ENCODE results near the gene PER1.
A peak's percentile ranks its signal among the peaks of the same experiment; 100 is the strongest.

The PER1 gene

GRCh38 chr17:8125154-8125946 is 26.9 kb downstream of the PER1 start:
- H3K9me3 ChIP-seq (ENCODE audit: severe bottlenecking), result no peaks in the 10 kb centered on the region
- H3K4me3 ChIP-seq (ENCODE audit: low read depth, low read length), result peak overlapping the region; percentile 56
- DNase-seq, result peak; percentile 80
- no peak overlapping the region for H3K27ac ChIP-seq
- no peaks in the 10 kb centered on the region for H3K36me3 ChIP-seq
- TF ChIP-seq CTCF (IDR thresholded peaks at IDR 0.05; ENCODE audit: low read depth, low read length), result no peak
- peaks cover 27% of the 10 kb centered on the region for H3K27me3 ChIP-seq (ENCODE audit: insufficient read depth, low read depth, severe bottlenecking)

GRCh38 chr17:8124350-8125153 is 27.7 kb downstream of the PER1 start:
- no peaks in the 10 kb centered on the region for H3K9me3 ChIP-seq (ENCODE audit: severe bottlenecking)
- peaks cover 27% of the 10 kb centered on the region for H3K27me3 ChIP-seq (ENCODE audit: insufficient read depth, low read depth, severe bottlenecking)
- no peak for TF ChIP-seq CTCF (IDR thresholded peaks at IDR 0.05; ENCODE audit: low read depth, low read length)
- no peak for DNase-seq
- peak overlapping the region; percentile 56 for H3K4me3 ChIP-seq (ENCODE audit: low read depth, low read length)
- H3K27ac ChIP-seq, result no peak overlapping the region
- no peaks in the 10 kb centered on the region for H3K36me3 ChIP-seq

GRCh38 chr17:8123695-8124349 is 28.4 kb downstream of the PER1 start, which contains the start of gene HES7:
HES7 (minus strand) TSS chr17:8124106; CDS start chr17:8124084, 22 bp downstream.
- peaks cover 27% of the 10 kb centered on the region for H3K27me3 ChIP-seq (ENCODE audit: insufficient read depth, low read depth, severe bottlenecking)
- no peaks in the 10 kb centered on the region for H3K36me3 ChIP-seq
- TF ChIP-seq CTCF (IDR thresholded peaks at IDR 0.05; ENCODE audit: low read depth, low read length), result no peak
- peak; percentile 35 for DNase-seq
- no peaks in the 10 kb centered on the region for H3K9me3 ChIP-seq (ENCODE audit: severe bottlenecking)
- H3K27ac ChIP-seq, result no peak within 1 kb of the TSS
- peak within 1 kb of the TSS; percentile 56 for H3K4me3 ChIP-seq (ENCODE audit: low read depth, low read length)

- Histone ChIP-seq H3K27ac (no peak overlapping the region), H3K36me3 (no peaks in the 10 kb centered on the region), H3K4me3 (ENCODE audit: low read depth, low read length) (peak overlapping the region; percentile 56), H3K9me3 (ENCODE audit: severe bottlenecking) (no peaks in the 10 kb centered on the region), H3K27me3 (ENCODE audit: insufficient read depth, low read depth, severe bottlenecking) (peaks cover 27% of the 10 kb centered on the region)
- TF ChIP-seq CTCF (IDR thresholded peaks at IDR 0.05; ENCODE audit: low read depth, low read length), result no peak
- no peak for DNase-seq
Observed at GRCh38 chr17:8122924-8123694, 29.1 kb downstream of the PER1 start.

GRCh38 chr17:8122422-8122923 is 29.7 kb downstream of the PER1 start:
- no peak for TF ChIP-seq CTCF (IDR thresholded peaks at IDR 0.05; ENCODE audit: low read depth, low read length)
- no peak overlapping the region for H3K27ac ChIP-seq
- H3K4me3 ChIP-seq (ENCODE audit: low read depth, low read length), result peak overlapping the region; percentile 56
- peaks cover 27% of the 10 kb centered on the region for H3K27me3 ChIP-seq (ENCODE audit: insufficient read depth, low read depth, severe bottlenecking)
- H3K9me3 ChIP-seq (ENCODE audit: severe bottlenecking), result no peaks in the 10 kb centered on the region
- DNase-seq, result no peak
- H3K36me3 ChIP-seq, result no peaks in the 10 kb centered on the region

All from WERI-Rb-1 (cell line).